Sigmoid colon (tissue), 3 donors: Measurements from ENCODE around the gene HDAC11.

Source experiments
- POLR2A ChIP-seq, 2 donors: fragments of 450-650 bp; IDR thresholded peaks; one replicate each; pipeline ENCODE4 v1.6.1; 2016; ENCODE audit warnings: antibody characterized with exemption in 2 of 2, mild to moderate bottlenecking in 2 of 2, moderate library complexity in 2 of 2
- TF ChIP-seq, protein P1 (sequence below), 4 experiments: fragments of 450-650 bp in 3 of 4; fragments of 200-600 bp in 1 of 4; IDR thresholded peaks; one replicate each; pipeline ENCODE4 v1.5.1; 2016 to 2019; ENCODE audit warnings: antibody characterized with exemption in 4 of 4, mild to moderate bottlenecking in 3 of 4, moderate library complexity in 2 of 4

- TF ChIP-seq, protein P1, sequence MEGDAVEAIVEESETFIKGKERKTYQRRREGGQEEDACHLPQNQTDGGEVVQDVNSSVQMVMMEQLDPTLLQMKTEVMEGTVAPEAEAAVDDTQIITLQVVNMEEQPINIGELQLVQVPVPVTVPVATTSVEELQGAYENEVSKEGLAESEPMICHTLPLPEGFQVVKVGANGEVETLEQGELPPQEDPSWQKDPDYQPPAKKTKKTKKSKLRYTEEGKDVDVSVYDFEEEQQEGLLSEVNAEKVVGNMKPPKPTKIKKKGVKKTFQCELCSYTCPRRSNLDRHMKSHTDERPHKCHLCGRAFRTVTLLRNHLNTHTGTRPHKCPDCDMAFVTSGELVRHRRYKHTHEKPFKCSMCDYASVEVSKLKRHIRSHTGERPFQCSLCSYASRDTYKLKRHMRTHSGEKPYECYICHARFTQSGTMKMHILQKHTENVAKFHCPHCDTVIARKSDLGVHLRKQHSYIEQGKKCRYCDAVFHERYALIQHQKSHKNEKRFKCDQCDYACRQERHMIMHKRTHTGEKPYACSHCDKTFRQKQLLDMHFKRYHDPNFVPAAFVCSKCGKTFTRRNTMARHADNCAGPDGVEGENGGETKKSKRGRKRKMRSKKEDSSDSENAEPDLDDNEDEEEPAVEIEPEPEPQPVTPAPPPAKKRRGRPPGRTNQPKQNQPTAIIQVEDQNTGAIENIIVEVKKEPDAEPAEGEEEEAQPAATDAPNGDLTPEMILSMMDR (IDR thresholded peaks at IDR 0.05), result peak; percentile 81 to 92 (median 84)
- TF ChIP-seq POLR2A (IDR thresholded peaks at IDR 0.05), result no peak
Observed at GRCh38 chr3:13495921-13496723, 16.0 kb downstream of the HDAC11 start.
